Right lobe of liver (tissue), 4 donors: ENCODE data around the gene ALDOA.

Experiments used
- CTCF ChIP-seq, 4 donors: fragments of 200-600 bp in 3 of 4; fragments of 450-650 bp in 1 of 4; IDR thresholded peaks; one replicate each; pipeline versions ENCODE4 v1.5.1 to v1.8.0; 2016 to 2022; ENCODE audit warnings: antibody characterized with exemption in 4 of 4, mild to moderate bottlenecking in 2 of 4
- POLR2A ChIP-seq: fragments of 450-650 bp; IDR thresholded peaks from one replicate; pipeline ENCODE4 v1.6.1; 2017; ENCODE audit warnings: antibody characterized with exemption, mild to moderate bottlenecking
- donor health status: DM: no; HTN: no; CAD: no.
- donor health status: DM: no; HTN: no; CAD: no.
- donor health status: DM: no; HTN: yes; CAD: no.

DNA sequence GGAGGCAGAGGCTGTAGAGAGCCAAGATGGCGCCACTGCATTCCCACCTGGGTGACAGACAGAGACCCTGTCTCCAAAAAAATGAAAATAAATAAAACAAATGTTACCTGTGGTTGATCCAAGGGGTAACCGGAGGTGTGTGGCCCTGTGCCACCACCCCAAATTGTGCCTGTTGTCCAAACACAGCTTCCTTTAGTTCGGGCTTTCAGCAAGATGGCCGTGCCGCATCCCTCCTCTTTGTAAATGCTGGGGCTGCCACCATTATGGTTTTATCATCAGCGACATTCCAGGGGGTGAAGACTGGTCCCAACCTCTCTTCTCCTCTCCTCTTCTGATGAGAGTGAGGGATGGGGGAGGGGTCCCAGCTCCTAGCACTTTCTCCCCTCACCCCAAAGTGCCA lies 42.7 kb upstream of the ALDOA start, which contains the start of gene C16orf92:
- TF ChIP-seq CTCF (IDR thresholded peaks at IDR 0.05) = no peak
- no peak for TF ChIP-seq POLR2A
